PFSK-1 (cell line): ENCODE results near the gene VPS13D.

Experiments used
- FOXP2 ChIP-seq: optimal IDR thresholded peaks from 2 replicates; pipeline ENCODE3; 2011; ENCODE audit warnings: borderline replicate concordance, control low read depth, inconsistent platforms; ENCODE audit not compliant: insufficient read depth; ENCODE audit errors: extremely low read length, extremely low read depth
- REST ChIP-seq, 2 experiments: IDR thresholded peaks; 2 replicates each; pipeline versions ENCODE4 v1.6.1 to v1.8.0; 2011 to 2012; ENCODE audit warnings: low read depth in 2 of 2, low read length in 2 of 2, control low read depth in 1 of 2, inconsistent platforms in 1 of 2, mild to moderate bottlenecking in 1 of 2, moderate library complexity in 1 of 2; ENCODE audit not compliant: insufficient read depth in 1 of 2

DNA sequence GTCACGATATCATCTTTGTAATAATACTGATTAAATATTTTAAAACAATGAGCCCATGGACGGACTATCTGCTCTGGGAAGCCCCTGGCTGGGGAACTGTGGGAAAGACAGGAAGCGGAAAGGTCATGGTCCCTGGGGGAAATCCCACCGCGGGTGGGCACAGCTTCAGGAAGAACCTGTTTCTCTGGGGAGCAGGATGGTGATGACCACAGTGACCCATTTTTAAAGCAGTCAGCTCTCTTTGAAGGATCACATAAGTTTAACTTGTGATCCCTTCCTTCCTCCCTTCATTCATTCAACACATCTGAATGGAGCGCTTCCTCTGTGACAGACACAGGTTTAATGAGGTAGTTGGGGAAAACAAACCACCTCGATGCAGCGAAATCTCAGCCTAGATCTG is 315.2 kb downstream of the VPS13D start:
- TF ChIP-seq FOXP2, result no peak
- TF ChIP-seq REST (IDR thresholded peaks at IDR 0.05; ENCODE audit: insufficient read depth in 1 of 2, low read depth in 2 of 2, low read length in 2 of 2), result 0 out of 4 replicates have a peak, but pooled peaks of 1 of the 2 experiments have one; percentile 23
